Liver (tissue), 3 donors: ENCODE results near the gene GPR68.

Experiments used
- CTCF ChIP-seq: fragments of 150-350 bp; IDR thresholded peaks from 2 replicates; pipeline ENCODE4 v1.5.1; 2017; ENCODE audit warnings: improper control_type of control experiment, low read depth, low read length; ENCODE audit not compliant: missing input control
- GABPA ChIP-seq, 2 donors: IDR thresholded peaks in 1 of 2; conservative IDR thresholded peaks in 1 of 2; 2 replicates each; pipeline ENCODE4 v1.6.1; 2016; ENCODE audit warnings: antibody characterized with exemption in 2 of 2, mild to moderate bottlenecking in 1 of 2, moderate library complexity in 1 of 2
- JUND ChIP-seq, 2 donors: IDR thresholded peaks; 2 replicates each; pipeline ENCODE4 v1.6.1; 2016; ENCODE audit warnings: antibody characterized with exemption in 2 of 2
- donor health status: healthy.
- donor health status: healthy.

- TF ChIP-seq GABPA (IDR thresholded peaks at IDR 0.05 in 1 of 2, conservative IDR thresholded peaks at IDR 0.05 in 1 of 2) (no peak), CTCF (no peak), JUND (IDR thresholded peaks at IDR 0.05) (no peak)
Observed at GRCh38 chr14:91232052-91232451, 12.5 kb downstream of the GPR68 start.
